ENCODE measurements around the gene NELL1. TPM values are rescaled to one million over a fixed set of nuclear protein-coding genes. Genes with fewer than 3 reads are reported as not detected.
A peak's percentile ranks its signal among the peaks of the same experiment; 100 is the strongest.

NELL1 gene
- total and polyA plus RNA-seq, 2 donors from 2014 or later, result 0.31 to 14.8 TPM

- Histone ChIP-seq H3K9ac (ENCODE audit: low read length in 3 of 3) (no peak overlapping the region), H3K4me1 (ENCODE audit: control insufficient read depth in 2 of 3, insufficient read depth in 2 of 3, low read depth in 1 of 3, low read length in 3 of 3) (no peaks in the 10 kb centered on the region), H3K27me3 (ENCODE audit: control insufficient read depth, insufficient read depth, low read length) (no peaks in the 10 kb centered on the region), H3K27ac (ENCODE audit: low read depth in 2 of 2, low read length in 2 of 2) (no peak overlapping the region), H3K9me3 (ENCODE audit: control insufficient read depth in 2 of 3, insufficient read depth in 1 of 3, low read length in 3 of 3) (peaks cover 0 to 2% (median 0%) of the 10 kb centered on the region in 3 donors), H3K36me3 (ENCODE audit: control insufficient read depth in 2 of 3, insufficient read depth in 3 of 3, low read length in 3 of 3) (no peaks in the 10 kb centered on the region), H3K4me3 (ENCODE audit: low read length in 3 of 3) (no peak overlapping the region)
- intact Hi-C loops (cut with DNase I), result no loop called here
- TF ChIP-seq, protein P1, sequence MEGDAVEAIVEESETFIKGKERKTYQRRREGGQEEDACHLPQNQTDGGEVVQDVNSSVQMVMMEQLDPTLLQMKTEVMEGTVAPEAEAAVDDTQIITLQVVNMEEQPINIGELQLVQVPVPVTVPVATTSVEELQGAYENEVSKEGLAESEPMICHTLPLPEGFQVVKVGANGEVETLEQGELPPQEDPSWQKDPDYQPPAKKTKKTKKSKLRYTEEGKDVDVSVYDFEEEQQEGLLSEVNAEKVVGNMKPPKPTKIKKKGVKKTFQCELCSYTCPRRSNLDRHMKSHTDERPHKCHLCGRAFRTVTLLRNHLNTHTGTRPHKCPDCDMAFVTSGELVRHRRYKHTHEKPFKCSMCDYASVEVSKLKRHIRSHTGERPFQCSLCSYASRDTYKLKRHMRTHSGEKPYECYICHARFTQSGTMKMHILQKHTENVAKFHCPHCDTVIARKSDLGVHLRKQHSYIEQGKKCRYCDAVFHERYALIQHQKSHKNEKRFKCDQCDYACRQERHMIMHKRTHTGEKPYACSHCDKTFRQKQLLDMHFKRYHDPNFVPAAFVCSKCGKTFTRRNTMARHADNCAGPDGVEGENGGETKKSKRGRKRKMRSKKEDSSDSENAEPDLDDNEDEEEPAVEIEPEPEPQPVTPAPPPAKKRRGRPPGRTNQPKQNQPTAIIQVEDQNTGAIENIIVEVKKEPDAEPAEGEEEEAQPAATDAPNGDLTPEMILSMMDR (IDR thresholded peaks at IDR 0.05; ENCODE audit: borderline replicate concordance, extremely low read depth, insufficient read depth), result no peak
- DNase-seq, result no peak
- FAIRE-seq, result no peak
Observed at GRCh38 chr11:21446939-21447590, 777.7 kb downstream of the NELL1 start.

DNA sequence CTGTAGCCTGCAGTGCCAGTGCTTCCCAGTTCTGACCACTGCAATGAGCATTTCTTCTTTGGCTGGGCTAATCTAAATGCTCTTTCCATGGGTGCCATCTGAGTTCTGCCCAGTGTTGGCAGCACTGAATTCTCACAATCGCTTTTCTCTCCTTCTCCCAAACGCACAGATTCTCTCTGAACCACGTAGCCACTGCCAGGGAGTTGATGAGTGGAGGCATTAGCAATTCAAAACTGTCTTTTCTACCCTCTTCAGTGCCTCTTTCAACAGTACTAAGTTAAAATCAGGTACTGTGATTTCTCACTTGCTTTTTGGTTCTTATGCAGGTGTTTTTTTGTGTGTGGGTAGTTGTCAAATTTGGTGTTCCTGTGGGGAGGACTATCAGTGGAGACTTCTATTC, 778.5 kb downstream of the NELL1 start:
- Histone ChIP-seq H3K27ac (ENCODE audit: low read depth in 2 of 2, low read length in 2 of 2) (no peak overlapping the region), H3K4me1 (ENCODE audit: control insufficient read depth in 2 of 3, insufficient read depth in 2 of 3, low read depth in 1 of 3, low read length in 3 of 3) (no peaks in the 10 kb centered on the region), H3K9ac (ENCODE audit: low read length in 3 of 3) (no peak overlapping the region), H3K36me3 (ENCODE audit: control insufficient read depth in 2 of 3, insufficient read depth in 3 of 3, low read length in 3 of 3) (no peaks in the 10 kb centered on the region), H3K4me3 (ENCODE audit: low read length in 3 of 3) (no peak overlapping the region), H3K27me3 (ENCODE audit: control insufficient read depth, insufficient read depth, low read length) (no peaks in the 10 kb centered on the region), H3K9me3 (ENCODE audit: control insufficient read depth in 2 of 3, insufficient read depth in 1 of 3, low read length in 3 of 3) (peaks cover 0 to 2% (median 0%) of the 10 kb centered on the region in 3 donors)
- DNase-seq (no peak), FAIRE-seq (no peak)
- intact Hi-C loops (cut with DNase I), result no loop called here
- TF ChIP-seq, protein P1 (IDR thresholded peaks at IDR 0.05; ENCODE audit: borderline replicate concordance, extremely low read depth, insufficient read depth), result no peak

DNA sequence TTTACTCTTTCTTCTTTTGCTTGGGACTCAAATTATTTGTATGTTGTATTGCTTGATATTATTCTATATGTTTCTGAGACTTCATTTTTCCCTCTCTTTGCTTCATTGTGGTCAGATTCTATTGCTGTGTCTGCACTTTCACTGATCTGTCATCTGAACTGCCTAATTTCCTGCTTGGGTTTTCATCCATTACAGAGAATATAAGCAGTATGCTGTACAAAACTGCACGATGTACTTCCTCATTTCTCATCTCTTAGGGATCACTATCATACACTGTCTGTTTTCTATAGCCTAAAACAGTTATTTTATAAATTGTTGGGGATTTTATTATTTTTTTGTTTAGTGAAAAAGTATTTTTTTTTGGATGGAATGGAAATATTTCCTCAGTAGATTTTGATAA, 786.8 kb downstream of the NELL1 start:
- Histone ChIP-seq H3K27ac (ENCODE audit: low read depth in 2 of 2, low read length in 2 of 2) (no peak overlapping the region), H3K4me1 (ENCODE audit: control insufficient read depth in 2 of 3, insufficient read depth in 2 of 3, low read depth in 1 of 3, low read length in 3 of 3) (no peaks in the 10 kb centered on the region), H3K9ac (ENCODE audit: low read length in 3 of 3) (no peak overlapping the region), H3K36me3 (ENCODE audit: control insufficient read depth in 2 of 3, insufficient read depth in 3 of 3, low read length in 3 of 3) (no peaks in the 10 kb centered on the region), H3K27me3 (ENCODE audit: control insufficient read depth, insufficient read depth, low read length) (no peaks in the 10 kb centered on the region), H3K9me3 (ENCODE audit: control insufficient read depth in 2 of 3, insufficient read depth in 1 of 3, low read length in 3 of 3) (no peaks in the 10 kb centered on the region), H3K4me3 (ENCODE audit: low read length in 3 of 3) (no peak overlapping the region)
- intact Hi-C loops (cut with DNase I), result no loop called here
- no peak for DNase-seq
- FAIRE-seq, result peak; percentile 65
- TF ChIP-seq, protein P1 (IDR thresholded peaks at IDR 0.05; ENCODE audit: borderline replicate concordance, extremely low read depth, insufficient read depth), result no peak

- DNase-seq, result no peak
- FAIRE-seq, result no peak
- H3K4me1 ChIP-seq (ENCODE audit: control insufficient read depth in 2 of 3, insufficient read depth in 2 of 3, low read depth in 1 of 3, low read length in 3 of 3), result no peaks in the 10 kb centered on the region
- H3K27me3 ChIP-seq (ENCODE audit: control insufficient read depth, insufficient read depth, low read length), result no peaks in the 10 kb centered on the region
- no peaks in the 10 kb centered on the region for H3K9me3 ChIP-seq (ENCODE audit: control insufficient read depth in 2 of 3, insufficient read depth in 1 of 3, low read length in 3 of 3)
- H3K9ac ChIP-seq (ENCODE audit: low read length in 3 of 3), result no peak overlapping the region
- intact Hi-C loops (cut with DNase I), result no loop called here
- no peak overlapping the region for H3K4me3 ChIP-seq (ENCODE audit: low read length in 3 of 3)
- TF ChIP-seq, protein P1 (IDR thresholded peaks at IDR 0.05; ENCODE audit: borderline replicate concordance, extremely low read depth, insufficient read depth), result no peak
- H3K27ac ChIP-seq (ENCODE audit: low read depth in 2 of 2, low read length in 2 of 2), result no peak overlapping the region
- no peaks in the 10 kb centered on the region for H3K36me3 ChIP-seq (ENCODE audit: control insufficient read depth in 2 of 3, insufficient read depth in 3 of 3, low read length in 3 of 3)
Observed at GRCh38 chr11:21460082-21460481, 790.7 kb downstream of the NELL1 start.

All from kidney (tissue), 14 donors.